Memory B cell (primary cell): ENCODE results near the gene GUCY1A2.
"Not testable (repeated sequence)": the region's sequence is repeated elsewhere in the genome, so short reads cannot be mapped to it uniquely, and the experiment has no call there.

Source experiments
- ATAC-seq: fragments of 150-1000 bp; cut with Tn5 transposase; 2 replicates; pipeline ENCODE4 v1.10.0; 2021; ENCODE audit warnings: low read depth, mild to moderate bottlenecking, moderate library complexity
- DNase-seq, 2 donors: peaks; one replicate each; pipeline ENCODE4 v3.0.0; 2022; ENCODE audit warnings: low spot score in 2 of 2
- H3K27ac Mint-ChIP-seq: one replicate; pipeline ENCODE4 v1.8.0; 2022; ENCODE audit warnings: mild to moderate bottlenecking, moderate library complexity, mixed read lengths
- H3K27me3 Mint-ChIP-seq: one replicate; pipeline ENCODE4 v1.8.0; 2022; ENCODE audit warnings: mixed read lengths
- H3K36me3 Mint-ChIP-seq: one replicate; pipeline ENCODE4 v1.8.0; 2022; ENCODE audit warnings: mild to moderate bottlenecking, mixed read lengths
- H3K4me1 Mint-ChIP-seq: one replicate; pipeline ENCODE4 v1.8.0; 2022; ENCODE audit warnings: mixed read lengths
- H3K4me3 Mint-ChIP-seq: one replicate; pipeline ENCODE4 v1.8.0; 2022; ENCODE audit warnings: mild to moderate bottlenecking, moderate library complexity, mixed read lengths
- H3K9me3 Mint-ChIP-seq: one replicate; pipeline ENCODE4 v1.8.0; 2022; ENCODE audit warnings: mixed read lengths

Gene GUCY1A2

DNA sequence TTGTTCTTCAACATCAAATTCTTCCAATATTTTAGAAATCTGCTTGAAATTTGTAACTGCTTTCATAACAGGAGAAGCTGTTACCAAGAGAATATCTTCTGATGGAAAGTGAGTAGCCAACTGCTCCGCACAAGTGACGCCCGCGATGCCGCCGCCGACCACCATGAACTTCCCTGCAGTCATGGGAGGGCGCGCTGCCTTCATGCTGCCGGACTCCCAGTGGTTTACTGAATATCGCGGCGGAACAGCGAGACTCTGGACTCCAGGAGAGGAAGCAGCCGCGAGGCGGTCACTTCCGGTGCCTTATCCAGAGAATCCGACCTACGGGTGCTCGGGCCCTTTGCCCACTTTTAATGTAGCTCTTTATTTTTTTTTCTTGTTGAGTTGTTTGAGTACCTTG, 190.6 kb downstream of the GUCY1A2 start:
- DNase-seq: no peak
- Mint-ChIP-seq H3K4me1 (no peaks in the 10 kb centered on the region), H3K27me3 (no peaks in the 10 kb centered on the region), H3K36me3 (no peaks in the 10 kb centered on the region), H3K9me3 (peaks cover 4% of the 10 kb centered on the region), H3K27ac (no peak overlapping the region), H3K4me3 (no peak overlapping the region)
- ATAC-seq: no peak

- DNase-seq, H3K27ac Mint-ChIP-seq, H3K4me3 Mint-ChIP-seq, H3K36me3 Mint-ChIP-seq, H3K4me1 Mint-ChIP-seq, ATAC-seq, H3K9me3 Mint-ChIP-seq, H3K27me3 Mint-ChIP-seq: not testable (repeated sequence)
Measured at GRCh38 chr11:106826558-106826957, 191.7 kb downstream of the GUCY1A2 start.

DNA sequence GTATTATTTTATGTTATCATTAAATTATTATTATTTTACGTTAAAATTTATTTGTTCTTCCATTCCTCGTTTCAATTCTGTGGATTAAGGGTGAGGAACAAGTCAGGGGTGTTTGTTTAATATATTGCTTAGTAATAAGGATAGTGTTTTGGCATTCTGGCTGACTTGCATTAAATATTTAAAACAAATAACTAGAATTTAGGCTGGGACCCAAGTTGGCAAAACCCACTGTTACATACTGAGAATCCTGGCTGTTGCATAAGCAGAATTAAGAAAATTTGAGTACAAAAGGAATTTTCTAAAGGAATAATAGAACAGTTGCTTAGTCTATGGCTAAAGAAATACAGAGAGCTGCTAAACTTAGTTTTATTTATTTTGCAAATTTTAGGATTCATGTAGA, 196.4 kb downstream of the GUCY1A2 start:
- H3K4me1 Mint-ChIP-seq: no peaks in the 10 kb centered on the region
- no peaks in the 10 kb centered on the region for H3K27me3 Mint-ChIP-seq
- no peak overlapping the region for H3K4me3 Mint-ChIP-seq
- no peaks in the 10 kb centered on the region for H3K9me3 Mint-ChIP-seq
- H3K36me3 Mint-ChIP-seq: no peaks in the 10 kb centered on the region
- ATAC-seq: no peak
- no peak for DNase-seq
- no peak overlapping the region for H3K27ac Mint-ChIP-seq

DNA sequence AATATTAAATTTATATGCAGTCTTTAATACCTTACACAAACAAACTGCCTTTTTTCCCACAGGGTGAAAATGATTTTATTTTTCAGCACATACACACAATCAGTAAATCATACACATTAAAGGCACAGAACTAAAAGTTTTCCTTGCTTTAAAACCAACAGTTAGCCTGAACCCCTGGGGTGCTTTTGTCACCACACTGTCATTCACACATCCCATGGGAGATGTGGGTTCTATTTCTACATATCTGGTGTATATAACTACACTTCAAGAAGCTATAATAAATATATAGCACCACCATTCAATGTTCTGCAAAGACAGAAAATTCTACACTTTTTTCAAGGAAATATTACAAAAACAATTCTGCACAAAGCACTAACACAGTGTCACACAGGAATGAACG, 197.0 kb downstream of the GUCY1A2 start:
- no peak overlapping the region for H3K27ac Mint-ChIP-seq
- DNase-seq (no peak), ATAC-seq (no peak)
- no peaks in the 10 kb centered on the region for H3K36me3 Mint-ChIP-seq
- no peak overlapping the region for H3K4me3 Mint-ChIP-seq
- H3K9me3 Mint-ChIP-seq: no peaks in the 10 kb centered on the region
- no peaks in the 10 kb centered on the region for H3K27me3 Mint-ChIP-seq
- no peaks in the 10 kb centered on the region for H3K4me1 Mint-ChIP-seq

GRCh38 chr11:106818443-106818842, 199.8 kb downstream of the GUCY1A2 start:
- Mint-ChIP-seq H3K27me3 (no peaks in the 10 kb centered on the region), H3K4me3 (no peak overlapping the region), H3K9me3 (peaks cover 2% of the 10 kb centered on the region), H3K27ac (no peak overlapping the region), H3K36me3 (no peaks in the 10 kb centered on the region), H3K4me1 (no peaks in the 10 kb centered on the region)
- ATAC-seq (no peak), DNase-seq (no peak)

DNA sequence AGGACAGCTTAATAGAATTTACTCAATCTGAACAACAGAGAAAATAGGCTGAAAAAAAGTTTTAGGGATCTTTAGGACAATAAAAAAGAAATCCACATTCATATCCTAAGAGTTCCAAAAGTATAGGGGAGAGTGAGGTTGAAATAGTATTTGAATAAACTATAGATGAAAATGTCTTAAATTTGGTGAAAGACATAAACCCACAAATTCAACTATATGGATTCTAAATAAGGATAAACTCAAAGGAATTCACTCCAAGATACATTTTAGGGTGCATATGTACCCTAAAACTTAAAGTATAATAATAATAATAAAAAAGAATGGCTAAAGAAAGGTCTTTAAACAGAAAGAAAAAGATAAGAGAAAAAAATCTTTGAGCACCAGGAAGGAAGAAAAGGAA, 203.1 kb downstream of the GUCY1A2 start:
- H3K27me3 Mint-ChIP-seq: no peaks in the 10 kb centered on the region
- peaks cover 2% of the 10 kb centered on the region for H3K9me3 Mint-ChIP-seq
- ATAC-seq (no peak), DNase-seq (no peak)
- no peak overlapping the region for H3K4me3 Mint-ChIP-seq
- H3K36me3 Mint-ChIP-seq: no peaks in the 10 kb centered on the region
- no peaks in the 10 kb centered on the region for H3K4me1 Mint-ChIP-seq
- H3K27ac Mint-ChIP-seq: no peak overlapping the region

- Mint-ChIP-seq H3K4me1 (no peaks in the 10 kb centered on the region), H3K27ac (no peak overlapping the region), H3K4me3 (no peak overlapping the region), H3K9me3 (peaks cover 2% of the 10 kb centered on the region), H3K27me3 (no peaks in the 10 kb centered on the region), H3K36me3 (no peaks in the 10 kb centered on the region)
- DNase-seq (no peak), ATAC-seq (no peak)
Measured at GRCh38 chr11:106813806-106814205, 204.5 kb downstream of the GUCY1A2 start.

- Mint-ChIP-seq H3K36me3 (no peaks in the 10 kb centered on the region), H3K4me1 (no peaks in the 10 kb centered on the region), H3K9me3 (peaks cover 3% of the 10 kb centered on the region), H3K27me3 (no peaks in the 10 kb centered on the region), H3K27ac (no peak overlapping the region), H3K4me3 (no peak overlapping the region)
- ATAC-seq: no peak
- no peak for DNase-seq
Measured at GRCh38 chr11:106794058-106794457, 224.2 kb downstream of the GUCY1A2 start.

GRCh38 chr11:106789406-106789805, 228.9 kb downstream of the GUCY1A2 start:
- no peak overlapping the region for H3K27ac Mint-ChIP-seq
- H3K9me3 Mint-ChIP-seq: peaks cover 3% of the 10 kb centered on the region
- H3K36me3 Mint-ChIP-seq: no peaks in the 10 kb centered on the region
- no peak for DNase-seq
- H3K4me1 Mint-ChIP-seq: no peaks in the 10 kb centered on the region
- no peak for ATAC-seq
- no peak overlapping the region for H3K4me3 Mint-ChIP-seq
- H3K27me3 Mint-ChIP-seq: no peaks in the 10 kb centered on the region

- H3K36me3 Mint-ChIP-seq: no peaks in the 10 kb centered on the region
- ATAC-seq (no peak), DNase-seq (no peak)
- H3K4me3 Mint-ChIP-seq: no peak overlapping the region
- H3K27me3 Mint-ChIP-seq: no peaks in the 10 kb centered on the region
- H3K4me1 Mint-ChIP-seq: no peaks in the 10 kb centered on the region
- peaks cover 3% of the 10 kb centered on the region for H3K9me3 Mint-ChIP-seq
- H3K27ac Mint-ChIP-seq: no peak overlapping the region
Measured at GRCh38 chr11:106787454-106787853, 230.8 kb downstream of the GUCY1A2 start.

DNA sequence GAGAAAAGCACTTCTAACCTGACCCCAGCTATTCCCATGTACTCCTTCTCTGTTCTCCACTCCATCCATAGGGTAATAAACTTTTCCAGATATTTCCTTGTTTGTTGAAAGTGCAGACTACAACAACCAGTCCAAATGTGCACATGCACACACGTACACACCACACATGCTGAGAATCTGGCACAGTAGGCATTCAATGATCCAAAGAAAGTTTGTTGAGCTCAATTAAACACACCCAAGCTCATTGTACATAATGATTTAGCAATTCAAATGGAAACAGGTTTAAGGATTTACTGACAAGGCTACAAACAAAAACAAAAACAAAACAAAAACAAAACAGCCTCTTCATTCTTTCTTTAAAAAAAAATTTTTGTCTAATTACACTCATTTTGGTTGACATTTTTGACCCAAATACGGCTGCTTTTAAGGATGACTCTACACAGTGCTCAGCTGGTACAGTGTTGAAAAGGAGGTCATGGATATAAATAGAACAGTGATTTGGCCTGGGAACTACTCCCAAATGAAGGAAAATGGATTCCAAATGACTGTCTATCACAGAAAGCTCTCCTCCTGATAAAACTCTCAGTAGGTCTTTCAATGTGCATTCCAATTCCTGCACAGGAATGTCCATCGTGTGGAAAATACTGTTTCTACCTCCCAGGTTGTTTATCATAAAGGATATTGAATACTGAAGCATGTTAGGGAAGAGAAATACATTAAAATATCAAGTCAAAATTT, 232.2 kb downstream of the GUCY1A2 start:
- no peak overlapping the region for H3K27ac Mint-ChIP-seq
- H3K4me3 Mint-ChIP-seq: no peak overlapping the region
- H3K9me3 Mint-ChIP-seq: peaks cover 3% of the 10 kb centered on the region
- no peaks in the 10 kb centered on the region for H3K36me3 Mint-ChIP-seq
- H3K4me1 Mint-ChIP-seq: no peaks in the 10 kb centered on the region
- DNase-seq: no peak
- ATAC-seq: no peak
- H3K27me3 Mint-ChIP-seq: no peaks in the 10 kb centered on the region

GRCh38 chr11:106777302-106777701, 241.0 kb downstream of the GUCY1A2 start:
- not testable (repeated sequence) for H3K9me3 Mint-ChIP-seq, H3K4me3 Mint-ChIP-seq, DNase-seq, H3K27ac Mint-ChIP-seq, ATAC-seq, H3K36me3 Mint-ChIP-seq, H3K27me3 Mint-ChIP-seq, H3K4me1 Mint-ChIP-seq

DNA sequence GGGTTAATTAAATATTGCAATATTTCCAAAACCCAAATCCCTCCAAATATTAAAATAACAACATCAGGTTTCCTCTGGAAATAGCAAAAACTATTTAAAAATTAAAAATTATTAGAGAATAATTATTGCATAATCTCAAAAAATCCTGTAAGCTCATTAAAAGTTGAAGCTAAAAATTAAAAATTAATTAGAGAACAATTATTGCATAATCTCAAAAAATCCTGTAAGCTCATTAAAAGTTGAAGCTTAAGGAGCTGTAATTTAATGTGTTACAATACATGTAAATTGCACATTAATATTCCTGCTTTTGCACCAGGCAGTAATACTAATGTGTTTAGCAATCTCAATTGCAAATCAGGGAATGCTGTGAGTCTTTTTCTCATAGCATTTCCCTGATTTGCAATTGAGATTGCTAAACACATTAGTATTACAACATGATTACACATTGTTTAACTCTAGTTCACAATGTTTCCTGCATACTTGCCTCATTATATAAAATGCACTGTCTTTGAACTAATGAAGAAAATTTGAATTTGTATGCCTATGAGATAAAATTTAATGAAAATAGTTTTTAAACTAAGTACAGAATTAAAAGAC, 247.7 kb downstream of the GUCY1A2 start:
- ATAC-seq: no peak
- H3K4me3 Mint-ChIP-seq: no peak overlapping the region

GRCh38 chr11:106765469-106766258, 252.6 kb downstream of the GUCY1A2 start:
- DNase-seq: no peak
- no peaks in the 10 kb centered on the region for H3K4me1 Mint-ChIP-seq

More for the DNA sequence above, 247.7 kb downstream of the GUCY1A2 start:
- Mint-ChIP-seq H3K36me3 (no peaks in the 10 kb centered on the region), H3K9me3 (peaks cover 3% of the 10 kb centered on the region), H3K27me3 (no peaks in the 10 kb centered on the region), H3K4me1 (no peaks in the 10 kb centered on the region), H3K27ac (no peak overlapping the region)
- no peak for DNase-seq

More at GRCh38 chr11:106765469-106766258, 252.6 kb downstream of the GUCY1A2 start:
- H3K9me3 Mint-ChIP-seq: no peaks in the 10 kb centered on the region
- no peak overlapping the region for H3K27ac Mint-ChIP-seq
- ATAC-seq: no peak
- no peaks in the 10 kb centered on the region for H3K27me3 Mint-ChIP-seq
- no peaks in the 10 kb centered on the region for H3K36me3 Mint-ChIP-seq
- no peak overlapping the region for H3K4me3 Mint-ChIP-seq
